Fibroblast of skin of left biceps (primary cell): ENCODE data around the gene LILRB5.
A peak's percentile ranks its signal among the peaks of the same experiment; 100 is the strongest.
"Not testable (repeated sequence)": the region's sequence is repeated elsewhere in the genome, so short reads cannot be mapped to it uniquely, and the experiment has no call there.

Experiments
- DNase-seq, 2 experiments: peaks; one replicate each; pipeline ENCODE4 v3.0.0-alpha.2; 2013; ENCODE audit warnings: low read depth in 2 of 2

The LILRB5 gene

DNA sequence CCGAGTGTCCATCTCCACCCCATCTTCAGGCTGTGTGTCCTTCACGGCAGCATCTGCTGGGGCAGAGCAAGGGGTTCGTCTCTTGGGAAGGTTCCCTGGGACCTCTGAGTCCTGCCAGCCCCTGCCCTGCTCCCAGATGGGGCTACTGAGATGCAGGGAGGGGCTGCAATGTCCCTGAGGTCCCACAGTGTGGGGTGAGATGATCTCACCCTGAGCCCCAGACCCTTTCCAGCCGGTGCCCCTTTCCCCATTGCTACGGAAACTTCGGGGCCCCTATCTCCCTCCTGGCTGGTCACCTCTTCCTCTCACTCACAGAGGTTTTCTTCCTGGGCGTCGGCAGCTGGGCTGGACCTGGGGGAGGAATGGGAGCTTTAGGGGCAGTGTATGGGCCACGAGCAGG lies 18.9 kb upstream of the LILRB5 start:
- DNase-seq, result no peak

DNA sequence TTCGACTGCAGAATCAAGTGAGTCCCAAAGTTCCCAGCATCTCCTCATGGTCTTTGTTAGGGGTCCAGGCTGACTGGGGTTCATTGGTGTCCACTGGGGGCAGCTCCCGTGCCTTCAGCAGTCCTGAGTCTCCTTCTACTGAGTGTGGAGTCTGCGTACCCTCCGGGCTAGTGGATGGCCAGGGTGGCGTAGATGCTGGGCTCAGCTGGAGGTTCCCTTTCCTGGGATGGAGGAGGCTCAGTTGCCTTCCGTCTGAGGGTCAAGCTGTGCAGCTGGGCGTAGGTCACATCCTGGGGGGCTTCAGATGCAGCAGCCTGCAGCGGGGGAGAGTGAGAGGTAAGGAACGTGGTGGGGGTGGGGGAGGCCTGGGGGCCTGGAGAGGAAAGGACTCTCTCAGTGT lies 17.4 kb upstream of the LILRB5 start:
- not testable (repeated sequence) for DNase-seq

DNA sequence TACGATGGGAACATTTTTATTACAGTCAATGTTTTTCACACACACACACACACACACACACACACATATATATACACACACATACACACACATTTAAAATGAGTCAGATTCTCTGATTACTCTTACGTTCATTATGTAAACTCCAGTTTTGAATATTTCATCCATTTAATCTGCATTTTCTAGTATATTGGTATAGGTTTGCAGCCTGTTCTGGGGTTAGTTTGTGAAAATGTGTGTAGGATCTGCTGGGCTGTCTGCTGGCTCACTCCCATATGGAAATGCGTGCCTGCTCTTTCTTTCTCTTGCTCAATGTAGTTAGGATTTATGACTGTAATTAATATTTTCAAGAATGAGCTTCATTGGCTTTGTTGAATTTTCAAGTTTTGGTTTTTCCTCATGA lies 16.7 kb upstream of the LILRB5 start:
- no peak for DNase-seq

DNA sequence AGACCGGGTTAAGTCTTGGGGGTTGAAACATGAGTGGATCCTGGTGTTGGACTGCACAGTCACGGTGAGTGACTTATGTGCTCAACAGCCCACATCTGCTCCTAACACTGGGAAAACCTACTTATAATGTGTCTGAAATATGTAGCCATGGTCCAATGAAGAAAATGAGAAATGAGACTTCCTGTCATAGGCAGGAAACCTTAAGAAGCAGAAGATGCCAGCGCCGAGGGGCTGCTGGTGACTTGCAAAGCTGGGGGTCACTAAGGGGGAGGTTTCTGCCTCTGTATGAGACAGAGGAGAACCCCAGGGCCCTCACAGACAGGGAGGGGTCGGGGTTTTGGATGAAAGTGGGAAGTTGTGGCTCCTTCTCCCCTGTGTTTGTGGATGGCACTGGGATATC lies 15.1 kb upstream of the LILRB5 start:
- not testable (repeated sequence) for DNase-seq

DNA sequence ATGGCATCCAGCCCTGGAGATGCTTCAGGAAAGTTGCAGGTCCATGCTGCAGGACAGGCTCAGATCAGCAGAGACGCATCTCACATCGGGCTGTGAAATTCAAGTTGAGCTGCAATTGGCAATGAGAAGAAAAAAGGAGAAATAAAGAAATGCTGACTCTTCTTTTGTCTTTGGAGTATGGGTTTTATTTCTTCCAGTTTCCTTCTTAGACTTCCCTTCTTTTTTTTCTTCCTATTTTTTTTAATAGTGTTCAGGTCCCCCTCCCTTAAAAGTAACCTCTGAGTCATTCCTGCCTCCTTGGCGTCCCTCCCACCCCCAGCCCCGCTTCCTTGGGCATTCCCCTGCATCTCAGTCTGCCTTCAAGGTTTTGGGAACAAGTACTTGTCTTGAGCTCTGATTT lies 14.5 kb upstream of the LILRB5 start:
- not testable (repeated sequence) for DNase-seq

DNA sequence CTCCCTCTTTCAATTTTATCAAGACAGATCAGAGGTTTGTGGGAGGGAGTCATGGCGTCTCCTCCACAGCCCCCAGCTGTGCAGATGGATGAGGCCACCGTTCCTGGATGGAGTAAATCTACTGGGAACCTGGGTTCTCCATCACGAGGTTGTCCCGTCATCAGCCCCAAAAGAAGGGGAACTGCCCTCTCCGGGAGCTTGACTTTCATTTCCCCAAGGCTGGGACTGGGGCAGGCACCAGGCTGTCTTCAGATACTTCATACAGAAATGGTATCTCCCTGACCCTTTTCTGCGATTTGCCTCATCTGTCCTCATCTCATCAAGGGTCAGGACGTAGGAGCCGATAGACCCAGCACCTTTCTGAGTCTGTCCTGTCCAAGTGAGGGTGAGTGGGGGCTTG lies 14.0 kb upstream of the LILRB5 start:
- DNase-seq, result no peak

DNA sequence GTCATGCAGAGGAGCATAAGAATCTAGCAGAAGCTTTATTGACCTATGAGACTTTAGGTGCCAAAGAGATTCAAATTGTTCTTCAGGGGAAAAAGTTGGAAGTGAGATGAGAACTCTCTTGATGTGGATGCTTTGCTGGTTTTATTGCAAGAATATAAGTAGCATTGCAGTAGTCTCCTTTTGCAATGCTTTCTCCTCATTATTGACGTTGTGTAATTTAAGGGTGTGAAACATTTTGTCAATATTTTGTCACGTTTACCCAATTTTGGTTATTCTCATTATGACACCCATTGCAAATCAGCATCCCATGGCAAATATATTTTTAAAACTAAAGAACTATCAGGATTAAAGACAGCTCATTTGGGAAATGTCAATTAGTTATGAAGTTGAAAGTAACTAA lies 11.9 kb upstream of the LILRB5 start:
- no peak for DNase-seq

DNA sequence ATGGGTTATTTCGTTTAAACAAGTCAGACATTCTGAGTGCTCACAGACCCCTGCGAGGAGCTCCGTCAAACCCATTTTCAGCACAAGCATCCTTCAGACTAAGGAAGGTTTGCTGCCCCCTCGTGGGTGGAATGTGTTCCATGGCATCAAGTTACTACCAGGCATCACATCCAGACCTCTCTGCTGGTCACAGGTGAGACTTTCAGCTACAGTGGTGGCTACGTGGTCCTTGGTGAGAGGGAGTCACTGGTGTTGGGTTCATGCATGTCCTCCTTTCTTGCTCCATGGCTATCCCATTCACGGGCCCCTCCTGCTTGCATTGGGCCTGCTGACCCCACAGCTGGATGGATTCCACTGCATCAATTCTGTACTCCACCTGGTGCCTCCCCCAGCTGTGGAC lies 9.1 kb upstream of the LILRB5 start:
- DNase-seq, result peak in 1 of 2 experiments; percentile 10

DNA sequence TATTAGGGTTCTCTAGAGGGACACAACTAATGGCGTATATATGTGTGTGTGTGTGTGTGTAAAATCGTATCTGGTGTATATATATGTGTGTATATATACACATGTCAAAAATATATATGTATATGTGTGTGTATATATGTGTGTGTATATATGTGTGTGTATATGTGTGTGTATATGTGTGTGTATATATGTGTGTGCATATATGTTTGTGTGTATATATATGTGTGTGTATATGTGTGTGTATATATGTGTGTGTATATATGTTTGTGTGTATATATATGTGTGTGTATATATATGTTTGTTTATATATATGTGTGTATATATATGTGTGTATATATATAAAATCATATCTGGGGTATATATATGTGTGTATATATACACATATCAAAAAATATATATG lies 5.4 kb upstream of the LILRB5 start:
- no peak for DNase-seq

DNA sequence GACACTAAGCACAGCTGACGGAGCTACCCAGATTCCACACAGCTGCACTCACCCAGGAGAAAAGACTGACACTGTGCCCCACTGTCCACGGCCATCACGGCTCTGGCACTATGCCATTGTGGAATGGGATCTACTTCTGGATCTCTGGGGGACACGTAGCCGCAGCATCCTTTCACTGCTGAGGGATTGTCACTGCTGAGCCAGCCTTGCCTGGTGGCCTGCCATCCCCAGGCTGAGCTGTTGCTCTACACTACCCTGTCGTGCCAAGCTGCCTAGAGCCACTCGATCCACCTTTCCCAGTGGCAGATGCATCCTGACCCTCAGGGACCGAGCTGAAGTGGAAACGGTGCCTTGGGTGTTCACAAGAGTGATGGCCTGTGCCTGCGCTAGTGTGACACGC lies 5.0 kb upstream of the LILRB5 start:
- DNase-seq, result no peak

DNA sequence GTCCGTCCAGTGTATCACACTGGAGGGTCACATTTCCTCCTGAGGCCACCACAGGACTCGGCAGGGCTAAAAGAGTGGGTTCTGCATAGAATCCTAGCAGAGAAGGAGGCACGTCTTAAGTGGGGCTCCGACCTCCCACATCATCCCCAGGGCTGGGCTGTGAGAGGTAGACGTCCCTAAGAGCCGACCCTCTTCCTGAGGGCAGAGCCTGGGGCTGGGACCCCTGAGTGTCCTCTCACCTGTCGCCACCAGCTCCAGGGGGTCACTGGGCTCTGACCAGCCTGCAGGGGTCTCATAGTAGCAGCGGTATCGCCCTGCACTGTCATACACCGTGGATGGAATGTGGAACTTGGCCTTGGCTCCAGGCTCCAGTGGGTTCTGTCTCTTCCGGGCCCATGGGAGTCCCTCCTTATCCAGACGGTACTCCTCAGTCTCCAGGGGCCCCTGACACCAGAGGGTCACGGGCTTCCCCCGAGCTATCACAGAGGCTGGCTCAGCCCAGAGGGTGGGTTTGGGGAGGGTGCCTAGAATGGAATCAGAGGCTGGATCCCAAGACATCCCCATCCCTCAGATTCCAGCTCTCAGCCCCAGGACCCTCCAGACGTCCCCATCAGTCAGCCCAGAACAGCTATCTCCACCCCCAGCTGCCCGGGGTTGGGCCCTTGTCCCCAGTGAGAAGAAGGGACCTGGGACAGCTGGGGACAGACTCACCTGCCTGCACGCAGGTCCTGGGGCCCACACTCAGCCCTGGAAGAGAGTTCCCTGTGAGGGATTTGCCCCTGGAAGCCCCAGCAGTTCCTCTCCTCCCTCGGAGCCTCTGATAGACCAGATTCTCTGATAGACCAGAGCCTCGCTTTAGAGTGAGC lies 590 bp downstream of the LILRB5 start:
- DNase-seq, result no peak

DNA sequence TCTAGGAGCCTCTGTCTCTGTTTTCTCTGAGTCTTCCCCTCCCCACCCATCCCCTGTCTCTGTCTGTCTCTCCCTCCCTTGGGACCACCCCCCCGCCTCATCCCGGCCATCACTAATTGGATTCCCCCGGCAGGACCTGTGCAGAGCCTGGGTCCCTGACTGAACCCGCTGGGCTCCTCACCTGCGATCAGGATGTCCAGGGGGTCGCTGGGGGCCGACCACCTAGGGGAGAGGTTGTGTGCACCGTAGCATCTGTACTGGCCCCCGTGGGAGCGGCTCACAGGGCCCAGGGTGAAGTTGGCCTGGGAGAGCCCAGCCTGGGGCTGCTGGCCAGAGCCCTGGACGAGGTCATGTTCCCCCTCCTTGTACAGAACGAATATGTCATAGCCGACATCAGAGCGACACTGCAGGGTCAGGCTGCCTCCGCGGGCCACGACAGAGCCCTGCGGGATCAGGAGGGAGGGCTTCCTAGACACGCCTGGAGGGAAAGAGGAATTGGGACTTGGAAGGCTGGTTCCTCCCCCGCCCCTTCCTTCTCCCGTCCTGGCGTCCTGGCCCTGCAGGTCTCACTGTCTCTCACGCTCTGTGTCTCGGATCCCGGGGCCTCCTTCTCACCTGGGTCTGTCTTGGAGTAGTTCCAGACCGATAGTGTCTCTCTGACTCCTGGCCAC lies 1.8 kb downstream of the LILRB5 start:
- no peak for DNase-seq

DNA sequence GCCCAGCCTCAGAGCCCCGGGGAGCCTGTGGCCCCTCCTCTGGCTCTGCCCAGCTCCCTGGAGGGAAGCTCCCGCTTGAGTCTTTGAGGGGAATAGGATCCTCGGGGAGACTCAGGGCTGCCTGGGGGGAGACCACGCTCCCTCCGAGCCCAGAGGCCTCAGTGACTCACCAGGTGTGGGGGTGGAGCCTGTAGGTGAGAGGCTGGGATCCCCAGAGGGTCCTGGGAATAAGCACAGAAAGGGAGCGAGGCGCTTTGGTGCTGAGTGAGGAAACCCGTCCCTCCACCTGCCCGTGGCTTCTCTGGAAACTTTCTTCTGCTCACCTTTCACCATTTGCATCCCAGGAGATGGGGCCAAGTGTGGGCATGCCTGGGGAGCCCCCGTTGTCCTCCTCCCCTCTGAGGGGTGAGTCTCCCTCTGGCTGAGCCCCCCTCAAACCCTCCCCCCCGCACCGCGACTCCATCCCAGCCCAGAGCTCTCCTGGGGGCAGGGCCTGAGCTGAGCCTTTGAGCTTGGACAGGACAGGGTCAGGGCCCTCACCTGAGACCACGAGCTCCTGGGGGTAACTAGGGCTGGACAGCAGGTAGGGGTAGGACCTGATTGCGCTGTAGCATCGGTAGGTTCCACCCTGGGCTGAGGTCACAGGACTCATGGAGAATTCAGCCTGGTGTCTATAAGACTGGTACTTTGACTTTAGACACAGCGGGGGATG lies 2.7 kb downstream of the LILRB5 start:
- no peak for DNase-seq

DNA sequence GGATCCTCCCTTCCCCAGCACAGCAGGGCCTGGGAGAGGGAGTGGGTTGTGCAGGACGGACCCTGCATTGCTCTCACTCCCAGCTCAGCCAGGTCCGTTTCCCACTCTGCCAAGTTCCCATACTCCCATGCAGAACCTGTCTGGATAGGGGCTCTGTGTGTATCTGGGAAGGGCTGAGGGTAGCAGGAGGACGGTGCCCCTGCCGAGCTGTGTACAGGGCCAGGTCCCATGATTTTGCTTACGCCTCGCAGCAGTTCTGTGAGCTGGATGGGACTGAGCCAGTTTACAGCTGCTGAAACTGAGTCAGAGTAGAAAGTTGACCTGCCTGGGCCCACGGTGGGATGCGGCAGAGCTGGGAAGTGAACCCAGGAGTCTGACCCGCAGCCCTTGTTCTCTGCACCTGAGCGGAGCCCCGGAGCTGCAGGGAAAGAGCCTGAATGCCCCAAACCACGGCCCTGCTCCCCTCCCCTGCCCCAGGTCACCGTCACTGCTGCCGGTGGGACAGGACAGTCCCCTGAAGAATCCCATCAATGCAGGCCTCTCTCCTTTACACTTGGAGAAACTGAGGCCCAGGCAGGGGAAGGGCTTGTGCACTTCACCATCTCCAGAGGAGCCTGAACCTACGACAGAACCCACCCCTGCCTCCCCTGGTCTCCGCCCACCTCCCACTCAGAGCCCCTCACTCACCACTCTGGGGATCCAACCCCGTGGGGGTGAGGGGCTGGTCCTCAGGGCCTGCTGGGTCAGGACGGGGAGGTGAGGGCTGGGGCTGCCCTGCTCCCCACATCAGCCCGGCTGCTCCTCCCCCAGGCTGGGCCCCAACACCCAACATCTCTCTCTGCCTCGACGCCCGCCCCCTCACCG lies 3.5 kb downstream of the LILRB5 start:
- DNase-seq, result no peak

DNA sequence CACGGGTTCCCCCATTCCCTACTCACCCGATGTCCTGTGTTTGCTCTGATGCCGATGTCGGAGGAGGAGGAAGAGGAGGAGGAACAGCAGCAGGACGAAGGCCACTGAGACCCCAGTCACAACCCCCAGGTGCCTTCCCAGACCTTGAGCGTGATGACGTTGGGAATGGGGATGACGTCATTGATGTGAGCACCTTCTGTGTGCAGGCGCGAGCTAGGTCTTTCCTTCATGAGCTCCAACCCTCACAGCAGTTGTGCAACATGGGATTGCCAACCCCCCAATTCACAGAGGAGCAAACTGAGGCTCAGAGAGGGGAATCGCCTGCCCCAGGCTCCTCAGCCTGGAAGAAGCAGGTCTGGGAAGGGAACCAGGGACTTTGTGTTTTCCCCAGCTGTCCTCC lies 4.2 kb downstream of the LILRB5 start:
- no peak for DNase-seq

DNA sequence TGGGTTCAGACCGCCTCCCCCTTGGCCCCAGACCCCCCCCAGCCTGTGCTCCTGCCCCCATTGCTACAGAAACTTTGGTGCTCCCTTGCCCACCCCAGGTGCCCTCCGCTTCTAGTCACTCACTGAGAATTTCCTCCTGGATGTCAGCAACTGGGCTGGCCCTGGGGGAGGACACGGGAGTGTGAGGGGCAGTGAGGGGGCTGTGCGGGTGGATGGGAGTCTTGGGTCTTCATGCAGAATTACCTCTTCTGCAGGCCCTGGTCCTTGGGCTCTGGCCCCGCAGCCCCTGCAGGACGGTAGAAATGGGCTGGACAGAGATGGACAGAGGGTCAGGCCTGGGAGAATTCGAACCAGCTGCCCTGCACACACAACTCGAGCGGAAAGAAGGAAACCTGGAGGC lies 4.8 kb downstream of the LILRB5 start:
- DNase-seq, result no peak

DNA sequence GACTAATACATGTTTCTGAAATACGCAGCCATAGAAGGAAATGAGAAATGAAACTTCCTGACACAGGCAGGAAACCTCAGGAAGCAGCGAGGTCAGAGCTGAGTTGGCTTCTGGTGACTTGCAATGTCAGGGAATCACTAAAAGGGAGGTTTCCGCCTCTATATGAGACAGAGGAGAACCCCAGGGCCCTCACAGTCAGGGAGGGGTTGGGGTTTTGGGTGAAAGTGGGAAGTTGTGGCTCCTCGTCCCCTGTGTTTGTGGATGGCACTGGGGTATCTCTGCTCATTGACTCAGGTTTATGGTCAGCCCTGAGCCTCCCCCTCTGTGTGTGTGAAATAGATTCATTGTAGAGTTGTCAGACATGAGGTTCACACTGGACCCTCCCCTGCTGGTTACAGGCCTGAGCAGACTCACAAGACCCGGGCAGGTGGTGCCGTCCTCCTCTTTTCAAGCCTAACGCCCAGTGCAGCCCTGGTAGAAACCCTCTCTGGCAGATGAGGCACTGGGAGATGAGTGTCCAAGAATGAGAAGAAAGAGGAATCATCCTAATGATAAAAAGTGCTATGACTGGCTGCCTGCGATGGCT lies 9.0 kb downstream of the LILRB5 start:
- no peak for DNase-seq

DNA sequence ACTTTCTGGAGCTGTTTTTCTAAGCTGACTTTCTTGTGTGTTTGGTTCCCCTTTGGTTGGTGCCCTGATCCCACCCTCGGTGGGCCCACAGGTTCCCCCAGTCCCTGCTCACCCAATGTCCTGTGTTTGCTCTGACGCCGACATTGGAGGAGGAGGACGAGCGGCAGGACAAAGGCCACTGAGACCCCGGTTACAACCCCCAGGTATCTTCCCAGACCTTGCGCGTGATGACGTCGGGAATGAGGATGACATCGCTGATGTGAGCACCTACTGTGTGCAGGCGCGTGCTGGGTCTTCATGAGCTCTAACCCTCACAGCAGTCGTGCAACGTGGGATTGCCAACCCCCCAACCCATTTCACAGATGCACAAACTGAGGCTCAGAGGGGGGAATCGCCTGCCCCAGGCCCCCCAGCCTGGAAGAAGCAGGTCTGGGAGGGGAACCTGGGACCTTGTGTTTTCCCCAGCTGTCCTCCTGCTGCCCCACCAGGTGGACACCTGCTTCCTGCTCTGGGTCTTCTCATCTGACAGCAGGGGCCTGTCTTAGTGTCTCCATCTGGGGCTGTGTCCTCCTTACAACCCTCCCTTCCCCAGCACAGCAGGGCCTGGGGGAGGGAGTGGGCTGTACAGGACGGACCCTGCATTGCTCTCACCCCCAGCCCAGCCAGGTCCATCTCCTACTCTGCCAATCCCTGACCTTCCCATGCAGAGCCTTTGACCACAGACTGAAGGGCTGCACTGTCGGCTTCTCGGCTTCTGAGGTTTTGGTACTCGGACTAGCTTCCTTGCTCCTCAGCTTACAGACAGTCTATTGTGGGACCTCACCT lies 9.8 kb downstream of the LILRB5 start:
- DNase-seq, result no peak

DNA sequence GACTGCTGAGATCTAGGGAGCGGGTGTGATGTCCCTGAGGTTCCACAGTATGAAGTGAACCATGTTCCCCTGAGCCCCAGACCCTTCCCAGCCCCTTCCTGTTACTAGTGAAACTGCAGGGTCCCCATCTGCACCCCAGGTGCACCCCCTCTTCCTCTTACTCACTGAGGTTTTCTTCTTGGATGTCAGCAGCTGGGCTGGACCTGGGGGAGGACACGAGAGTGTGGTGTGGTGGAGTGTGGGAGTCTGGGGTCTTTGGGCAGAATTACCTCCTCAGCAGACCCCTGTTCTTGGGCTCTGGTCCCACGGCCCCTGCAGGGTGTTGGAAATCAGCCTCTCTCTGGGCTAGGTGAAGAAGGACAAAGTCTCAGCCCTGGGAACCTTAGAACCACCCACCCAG lies 11.1 kb downstream of the LILRB5 start:
- no peak for DNase-seq

DNA sequence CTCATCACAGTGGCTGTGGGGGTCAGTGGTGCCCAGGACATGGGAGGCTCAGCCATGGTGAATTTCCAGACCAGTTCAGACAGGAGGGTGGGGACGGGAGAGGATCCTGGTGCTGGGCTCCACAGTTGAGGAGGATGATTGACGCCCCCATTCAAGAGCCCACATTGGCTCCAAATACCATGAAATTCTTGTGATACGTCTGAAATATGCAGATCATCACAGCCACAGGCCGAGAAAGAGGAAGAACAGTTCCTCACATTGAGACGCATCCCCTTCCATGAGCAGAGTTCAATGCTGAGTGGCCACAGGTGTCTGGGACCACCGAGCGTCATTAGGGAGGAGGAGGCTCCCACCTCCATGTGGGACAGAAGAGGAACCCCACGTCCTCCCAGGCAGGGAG lies 13.3 kb downstream of the LILRB5 start:
- not testable (repeated sequence) for DNase-seq

DNA sequence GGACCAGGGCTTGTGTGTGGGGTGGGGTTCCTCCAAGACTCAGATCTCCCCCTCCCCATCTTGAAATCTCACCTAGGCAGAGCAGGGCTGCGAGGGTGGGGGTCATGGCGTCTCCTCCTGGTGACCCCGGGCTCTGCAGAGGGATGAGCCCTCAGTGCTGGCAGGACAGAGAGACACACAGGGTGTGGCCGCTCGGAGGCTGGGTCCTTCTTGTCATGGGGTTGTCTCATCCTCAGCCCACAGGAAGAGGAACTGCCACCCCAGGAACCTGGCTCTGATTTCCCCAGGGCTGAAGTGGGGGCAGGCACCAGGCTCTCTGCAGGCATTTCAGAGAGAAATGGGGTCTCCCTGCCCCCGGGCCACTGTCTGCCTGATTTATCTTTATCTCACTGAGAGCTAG lies 14.4 kb downstream of the LILRB5 start, which contains the start of gene LILRA6:
Gene LILRA6, minus strand, starts transcription at position 145 of the 400 bp plus-strand sequence.
- DNase-seq, result not testable (repeated sequence)
